ENCODE measurements around the gene TPPP. TPM values are rescaled to one million over a fixed set of nuclear protein-coding genes. Genes with fewer than 3 reads are reported as not detected.

The TPPP gene
- total RNA-seq, 1 experiment from 2014 or later: 0.18 TPM

DNA sequence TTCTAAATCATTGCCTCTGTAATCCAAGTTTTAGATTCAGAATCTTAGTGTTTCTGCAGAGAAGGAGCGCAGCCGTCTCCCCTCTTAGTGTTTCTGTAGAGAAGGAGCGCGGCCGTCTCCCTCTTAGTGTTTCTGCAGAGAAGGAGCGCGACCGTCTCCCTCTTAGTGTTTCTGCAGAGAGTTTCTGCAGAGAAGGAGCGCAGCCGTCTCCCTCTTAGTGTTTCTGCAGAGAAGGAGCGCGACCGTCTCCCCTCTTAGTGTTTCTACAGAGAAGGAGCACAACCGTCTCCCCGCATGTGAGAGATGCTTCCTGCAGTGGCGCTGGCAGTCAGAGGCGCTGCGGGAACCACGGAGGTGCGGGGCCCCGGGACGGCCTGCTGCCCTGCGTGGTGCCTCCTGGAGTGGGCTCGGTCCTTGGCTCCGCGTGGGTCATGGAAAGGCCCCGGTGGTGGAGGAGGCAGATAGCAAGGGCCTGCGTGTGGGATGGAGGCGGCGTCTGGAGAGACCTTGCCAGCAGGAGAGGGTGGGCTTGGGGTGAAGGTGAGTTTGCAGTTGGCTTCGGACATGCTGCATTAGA lies 70.1 kb downstream of the TPPP start:
- H3K4me1 Mint-ChIP-seq (ENCODE audit: low read depth, unreplicated experiment): no peaks in the 10 kb centered on the region
- H3K4me1 ChIP-seq: no peaks in the 10 kb centered on the region
- H3K27me3 Mint-ChIP-seq (ENCODE audit: insufficient read depth, unreplicated experiment): no peaks in the 10 kb centered on the region
- TF ChIP-seq, protein P1, sequence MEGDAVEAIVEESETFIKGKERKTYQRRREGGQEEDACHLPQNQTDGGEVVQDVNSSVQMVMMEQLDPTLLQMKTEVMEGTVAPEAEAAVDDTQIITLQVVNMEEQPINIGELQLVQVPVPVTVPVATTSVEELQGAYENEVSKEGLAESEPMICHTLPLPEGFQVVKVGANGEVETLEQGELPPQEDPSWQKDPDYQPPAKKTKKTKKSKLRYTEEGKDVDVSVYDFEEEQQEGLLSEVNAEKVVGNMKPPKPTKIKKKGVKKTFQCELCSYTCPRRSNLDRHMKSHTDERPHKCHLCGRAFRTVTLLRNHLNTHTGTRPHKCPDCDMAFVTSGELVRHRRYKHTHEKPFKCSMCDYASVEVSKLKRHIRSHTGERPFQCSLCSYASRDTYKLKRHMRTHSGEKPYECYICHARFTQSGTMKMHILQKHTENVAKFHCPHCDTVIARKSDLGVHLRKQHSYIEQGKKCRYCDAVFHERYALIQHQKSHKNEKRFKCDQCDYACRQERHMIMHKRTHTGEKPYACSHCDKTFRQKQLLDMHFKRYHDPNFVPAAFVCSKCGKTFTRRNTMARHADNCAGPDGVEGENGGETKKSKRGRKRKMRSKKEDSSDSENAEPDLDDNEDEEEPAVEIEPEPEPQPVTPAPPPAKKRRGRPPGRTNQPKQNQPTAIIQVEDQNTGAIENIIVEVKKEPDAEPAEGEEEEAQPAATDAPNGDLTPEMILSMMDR (IDR thresholded peaks at IDR 0.05; ENCODE audit: insufficient read depth in 1 of 2, low read depth in 1 of 2, low read length in 1 of 2, severe bottlenecking in 1 of 2, unreplicated experiment in 1 of 2): no peak
- H3K9me3 ChIP-seq: no peaks in the 10 kb centered on the region
- H3K36me3 ChIP-seq (ENCODE audit: control insufficient read depth, insufficient read depth, low read length): no peaks in the 10 kb centered on the region; the same call in 1 of the 2 replicates
- no peak overlapping the region for H3K4me3 ChIP-seq (ENCODE audit: low read depth, low read length)
- H3K27ac Mint-ChIP-seq (ENCODE audit: unreplicated experiment): no peak overlapping the region
- intact Hi-C loops (cut with micrococcal nuclease; ENCODE audit: unreplicated experiment): no loop called here
- POLR2A ChIA-PET: no interaction called here
- BruUV-seq (replicated peaks): no TSS peak
- H3K27me3 ChIP-seq (replicated peaks; ENCODE audit: control insufficient read depth, insufficient read depth, low read length): no peaks in the 10 kb centered on the region
- peaks cover 43% of the 10 kb centered on the region for H3K36me3 Mint-ChIP-seq (ENCODE audit: insufficient read depth, unreplicated experiment)
- DNase-seq: no peak
- CTCF ChIA-PET: interaction anchor here (1.4 kb wide), 1 partner anchor 176 kb away, joined by 3 read pairs; no protein-coding TSS in a partner anchor
- H3K9me3 Mint-ChIP-seq (ENCODE audit: unreplicated experiment): no peaks in the 10 kb centered on the region
- no peak overlapping the region for H3K4me3 Mint-ChIP-seq (ENCODE audit: unreplicated experiment)

DNA sequence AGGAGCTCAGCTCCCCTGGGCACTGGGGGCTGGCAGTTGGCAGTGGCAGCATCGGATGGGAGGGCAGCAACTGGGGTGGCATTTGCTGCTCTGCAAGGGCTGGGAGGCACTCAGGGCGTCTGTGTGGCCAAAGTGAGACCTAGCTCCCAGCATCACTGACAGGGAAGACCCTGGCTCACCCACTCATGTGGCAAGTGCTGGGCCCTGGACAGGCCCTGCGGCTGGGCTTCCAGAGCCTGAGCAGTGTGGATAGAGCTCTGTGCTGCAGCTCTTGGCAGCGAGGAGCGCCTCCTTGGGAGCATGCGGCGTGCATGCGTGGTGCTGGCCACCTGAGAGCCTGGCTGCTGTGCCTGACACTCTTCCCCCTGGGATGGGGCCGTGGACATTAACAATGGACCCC lies 70.8 kb downstream of the TPPP start:
- POLR2A ChIA-PET: no interaction called here
- H3K36me3 ChIP-seq (ENCODE audit: control insufficient read depth, insufficient read depth, low read length): no peaks in the 10 kb centered on the region; the same call in 1 of the 2 replicates
- TF ChIP-seq, protein P1 (IDR thresholded peaks at IDR 0.05; ENCODE audit: insufficient read depth in 1 of 2, low read depth in 1 of 2, low read length in 1 of 2, severe bottlenecking in 1 of 2, unreplicated experiment in 1 of 2): no peak

DNA sequence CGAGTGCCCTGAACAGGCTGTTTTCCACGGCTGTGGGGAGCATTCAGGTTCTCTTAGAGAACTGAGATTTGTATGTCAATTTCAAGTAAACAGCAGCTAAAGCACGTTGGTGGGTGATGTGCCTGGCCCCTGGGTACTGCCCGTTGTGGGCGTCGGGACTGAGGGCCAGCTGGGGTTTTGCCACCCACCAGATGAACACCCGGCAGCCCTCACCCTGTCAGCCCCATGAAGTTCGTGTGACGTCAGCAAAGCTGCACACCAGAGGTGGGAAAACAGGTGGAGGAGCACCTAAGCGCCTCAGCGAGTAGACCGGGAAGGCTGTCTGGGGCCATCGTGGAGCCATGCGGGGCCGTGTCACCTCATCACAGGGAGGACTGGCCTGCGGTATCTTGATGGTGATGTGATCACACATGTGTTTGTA lies 71.8 kb downstream of the TPPP start:
- no peaks in the 10 kb centered on the region for H3K4me1 Mint-ChIP-seq (ENCODE audit: low read depth, unreplicated experiment)
- no TSS peak for BruUV-seq (replicated peaks)
- TF ChIP-seq, protein P1 (IDR thresholded peaks at IDR 0.05; ENCODE audit: insufficient read depth in 1 of 2, low read depth in 1 of 2, low read length in 1 of 2, severe bottlenecking in 1 of 2, unreplicated experiment in 1 of 2): no peak
- Histone ChIP-seq H3K4me1 (no peaks in the 10 kb centered on the region), H3K36me3 (ENCODE audit: control insufficient read depth, insufficient read depth, low read length) (no peaks in the 10 kb centered on the region; the same call in 1 of the 2 replicates), H3K4me3 (ENCODE audit: low read depth, low read length) (no peak overlapping the region), H3K9me3 (no peaks in the 10 kb centered on the region), H3K27me3 (replicated peaks; ENCODE audit: control insufficient read depth, insufficient read depth, low read length) (no peaks in the 10 kb centered on the region)
- no peak for DNase-seq
- CTCF ChIA-PET: interaction anchor here (1.4 kb wide), 1 partner anchor 174 kb away, joined by 3 read pairs; no protein-coding TSS in a partner anchor
- peaks cover 43% of the 10 kb centered on the region for H3K36me3 Mint-ChIP-seq (ENCODE audit: insufficient read depth, unreplicated experiment)
- no peaks in the 10 kb centered on the region for H3K27me3 Mint-ChIP-seq (ENCODE audit: insufficient read depth, unreplicated experiment)
- no peak overlapping the region for H3K27ac Mint-ChIP-seq (ENCODE audit: unreplicated experiment)
- peaks cover 2% of the 10 kb centered on the region for H3K9me3 Mint-ChIP-seq (ENCODE audit: unreplicated experiment)
- H3K4me3 Mint-ChIP-seq (ENCODE audit: unreplicated experiment): no peak overlapping the region
- intact Hi-C loops (cut with micrococcal nuclease; ENCODE audit: unreplicated experiment): no loop called here
- POLR2A ChIA-PET: no interaction called here

More for the DNA sequence above, 70.8 kb downstream of the TPPP start:
- intact Hi-C loops (cut with micrococcal nuclease; ENCODE audit: unreplicated experiment): no loop called here
- Mint-ChIP-seq H3K27me3 (ENCODE audit: insufficient read depth, unreplicated experiment) (no peaks in the 10 kb centered on the region), H3K27ac (ENCODE audit: unreplicated experiment) (no peak overlapping the region), H3K4me1 (ENCODE audit: low read depth, unreplicated experiment) (no peaks in the 10 kb centered on the region), H3K4me3 (ENCODE audit: unreplicated experiment) (no peak overlapping the region), H3K36me3 (ENCODE audit: insufficient read depth, unreplicated experiment) (peaks cover 38% of the 10 kb centered on the region), H3K9me3 (ENCODE audit: unreplicated experiment) (no peaks in the 10 kb centered on the region)
- Histone ChIP-seq H3K9me3 (no peaks in the 10 kb centered on the region), H3K4me1 (no peaks in the 10 kb centered on the region), H3K27me3 (replicated peaks; ENCODE audit: control insufficient read depth, insufficient read depth, low read length) (no peaks in the 10 kb centered on the region), H3K4me3 (ENCODE audit: low read depth, low read length) (no peak overlapping the region)
- BruUV-seq (replicated peaks): no TSS peak
- CTCF ChIA-PET: interaction anchor here (1.4 kb wide), 1 partner anchor 175 kb away, joined by 3 read pairs; no protein-coding TSS in a partner anchor
- no peak for DNase-seq

Measured in Caco-2 (cell line).